SU-DHL-6 (cell line): ENCODE results near the gene TAX1BP1.

Experiments used
- EZH2phosphoT487 ChIP-seq: fragments of 200-600 bp; sonication (generic), shearing (Covaris generic); conservative IDR thresholded peaks from 2 replicates; pipeline ENCODE4 v1.6.1; 2018; ENCODE audit warnings: mild to moderate bottlenecking, antibody characterized with exemption, low read length, moderate library complexity, mixed read lengths
- TF ChIP-seq, protein P1 (sequence below): fragments of 200-600 bp; sonication (generic); IDR thresholded peaks from one replicate; pipeline ENCODE4 v1.5.1; 2017; ENCODE audit warnings: antibody characterized with exemption, mild to moderate bottlenecking, low read length, moderate library complexity; ENCODE audit not compliant: insufficient read depth, poor library complexity, severe bottlenecking

DNA sequence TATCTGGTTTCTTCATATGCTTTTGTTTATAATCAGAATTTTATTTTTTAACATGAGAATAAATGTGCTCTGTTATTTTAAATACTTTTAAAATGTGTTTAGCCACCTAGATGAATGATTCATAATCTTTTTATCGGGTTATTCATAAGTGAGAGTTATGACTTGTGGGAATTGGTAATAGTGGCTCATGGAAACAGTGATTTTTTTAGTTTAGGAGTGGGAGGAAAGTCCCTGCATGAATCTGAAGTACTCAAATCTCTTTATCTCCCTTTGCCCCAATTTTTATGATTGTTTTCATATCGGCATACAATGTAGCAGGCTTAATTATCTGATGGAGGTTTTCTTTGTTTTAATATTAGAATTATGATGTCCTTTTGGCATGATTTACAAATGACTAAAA, 42.9 kb downstream of the TAX1BP1 start:
- TF ChIP-seq, protein P1, sequence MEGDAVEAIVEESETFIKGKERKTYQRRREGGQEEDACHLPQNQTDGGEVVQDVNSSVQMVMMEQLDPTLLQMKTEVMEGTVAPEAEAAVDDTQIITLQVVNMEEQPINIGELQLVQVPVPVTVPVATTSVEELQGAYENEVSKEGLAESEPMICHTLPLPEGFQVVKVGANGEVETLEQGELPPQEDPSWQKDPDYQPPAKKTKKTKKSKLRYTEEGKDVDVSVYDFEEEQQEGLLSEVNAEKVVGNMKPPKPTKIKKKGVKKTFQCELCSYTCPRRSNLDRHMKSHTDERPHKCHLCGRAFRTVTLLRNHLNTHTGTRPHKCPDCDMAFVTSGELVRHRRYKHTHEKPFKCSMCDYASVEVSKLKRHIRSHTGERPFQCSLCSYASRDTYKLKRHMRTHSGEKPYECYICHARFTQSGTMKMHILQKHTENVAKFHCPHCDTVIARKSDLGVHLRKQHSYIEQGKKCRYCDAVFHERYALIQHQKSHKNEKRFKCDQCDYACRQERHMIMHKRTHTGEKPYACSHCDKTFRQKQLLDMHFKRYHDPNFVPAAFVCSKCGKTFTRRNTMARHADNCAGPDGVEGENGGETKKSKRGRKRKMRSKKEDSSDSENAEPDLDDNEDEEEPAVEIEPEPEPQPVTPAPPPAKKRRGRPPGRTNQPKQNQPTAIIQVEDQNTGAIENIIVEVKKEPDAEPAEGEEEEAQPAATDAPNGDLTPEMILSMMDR: no peak
- no peak for TF ChIP-seq EZH2phosphoT487
